GM18858 (cell line): ENCODE results near the gene CYP4F8.

Source experiments
- ATAC-seq: cut with Tn5 transposase; IDR thresholded peaks from one replicate; pipeline ENCODE4 v1.9.1; 2021; ENCODE audit not compliant: unreplicated experiment

CYP4F8 gene

GRCh38 chr19:15616183-15616582 is 1.2 kb downstream of the CYP4F8 start:
- no peak for ATAC-seq

- ATAC-seq = no peak
Observed at GRCh38 chr19:15616627-15617270, 1.7 kb downstream of the CYP4F8 start.

GRCh38 chr19:15618321-15618720 is 3.3 kb downstream of the CYP4F8 start:
- ATAC-seq = no peak

- ATAC-seq = no peak
Observed at GRCh38 chr19:15621801-15622200, 6.8 kb downstream of the CYP4F8 start.

- ATAC-seq = no peak
Observed at GRCh38 chr19:15622991-15623390, 8.0 kb downstream of the CYP4F8 start.

- ATAC-seq = no peak
Observed at GRCh38 chr19:15623711-15624318, 8.8 kb downstream of the CYP4F8 start.

- ATAC-seq = no peak
Observed at GRCh38 chr19:15628236-15629002, 13.4 kb downstream of the CYP4F8 start.

- ATAC-seq = no peak
Observed at GRCh38 chr19:15629003-15629880, 14.2 kb downstream of the CYP4F8 start.

GRCh38 chr19:15631817-15632216 is 16.8 kb downstream of the CYP4F8 start:
- ATAC-seq = no peak

- ATAC-seq = no peak
Observed at GRCh38 chr19:15633082-15633835, 18.2 kb downstream of the CYP4F8 start.

- ATAC-seq = no peak
Observed at GRCh38 chr19:15634105-15634504, 19.1 kb downstream of the CYP4F8 start.

GRCh38 chr19:15635016-15635805 is 20.2 kb downstream of the CYP4F8 start:
- no peak for ATAC-seq

- no peak for ATAC-seq
Observed at GRCh38 chr19:15636026-15636425, 21.0 kb downstream of the CYP4F8 start.

- ATAC-seq = no peak
Observed at GRCh38 chr19:15639596-15639995, 24.6 kb downstream of the CYP4F8 start.

- ATAC-seq = no peak
Observed at GRCh38 chr19:15640294-15640903, 25.4 kb downstream of the CYP4F8 start, which contains the start of gene CYP4F3. CYP4F3 (plus strand) TSS chr19:15640897; CDS start chr19:15641416, 519 bp downstream.

GRCh38 chr19:15640904-15641597 is 26.0 kb downstream of the CYP4F8 start:
- no peak for ATAC-seq

GRCh38 chr19:15641901-15642491 is 27.0 kb downstream of the CYP4F8 start:
- ATAC-seq = no peak

- no peak for ATAC-seq
Observed at GRCh38 chr19:15642807-15643206, 27.8 kb downstream of the CYP4F8 start.
